Central memory CD4-positive, alpha-beta T cell (primary cell): Measurements from ENCODE around the gene PLEKHA4.
"Not testable (repeated sequence)": the region's sequence is repeated elsewhere in the genome, so short reads cannot be mapped to it uniquely, and the experiment has no call there.

Source experiments
- DNase-seq: peaks from one replicate; pipeline ENCODE4 v3.0.0; 2022

The PLEKHA4 gene

GRCh38 chr19:48889496-48889895 is 21.1 kb upstream of the PLEKHA4 start:
- not testable (repeated sequence) for DNase-seq

GRCh38 chr19:48887861-48888612 is 19.6 kb upstream of the PLEKHA4 start:
- DNase-seq, result no peak

DNA sequence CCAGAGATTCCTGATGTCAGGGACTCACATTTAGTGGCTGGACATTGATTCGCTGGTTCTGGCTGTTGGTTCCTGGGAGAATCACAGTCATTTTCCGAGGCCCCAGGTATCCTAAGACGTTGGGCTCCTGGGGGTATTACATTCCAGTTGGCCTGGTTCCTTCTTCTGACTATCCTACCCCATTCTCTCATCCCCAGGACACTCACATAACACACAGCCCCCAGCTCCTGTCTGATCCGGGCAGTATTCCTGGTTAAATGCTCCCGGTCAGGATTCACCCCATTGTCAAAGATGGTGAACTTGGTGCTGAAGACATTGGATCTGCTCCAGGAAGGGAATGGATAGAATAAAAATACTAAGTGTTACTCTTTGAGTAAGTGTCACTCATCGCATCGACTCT is 15.3 kb upstream of the PLEKHA4 start:
- no peak for DNase-seq

DNA sequence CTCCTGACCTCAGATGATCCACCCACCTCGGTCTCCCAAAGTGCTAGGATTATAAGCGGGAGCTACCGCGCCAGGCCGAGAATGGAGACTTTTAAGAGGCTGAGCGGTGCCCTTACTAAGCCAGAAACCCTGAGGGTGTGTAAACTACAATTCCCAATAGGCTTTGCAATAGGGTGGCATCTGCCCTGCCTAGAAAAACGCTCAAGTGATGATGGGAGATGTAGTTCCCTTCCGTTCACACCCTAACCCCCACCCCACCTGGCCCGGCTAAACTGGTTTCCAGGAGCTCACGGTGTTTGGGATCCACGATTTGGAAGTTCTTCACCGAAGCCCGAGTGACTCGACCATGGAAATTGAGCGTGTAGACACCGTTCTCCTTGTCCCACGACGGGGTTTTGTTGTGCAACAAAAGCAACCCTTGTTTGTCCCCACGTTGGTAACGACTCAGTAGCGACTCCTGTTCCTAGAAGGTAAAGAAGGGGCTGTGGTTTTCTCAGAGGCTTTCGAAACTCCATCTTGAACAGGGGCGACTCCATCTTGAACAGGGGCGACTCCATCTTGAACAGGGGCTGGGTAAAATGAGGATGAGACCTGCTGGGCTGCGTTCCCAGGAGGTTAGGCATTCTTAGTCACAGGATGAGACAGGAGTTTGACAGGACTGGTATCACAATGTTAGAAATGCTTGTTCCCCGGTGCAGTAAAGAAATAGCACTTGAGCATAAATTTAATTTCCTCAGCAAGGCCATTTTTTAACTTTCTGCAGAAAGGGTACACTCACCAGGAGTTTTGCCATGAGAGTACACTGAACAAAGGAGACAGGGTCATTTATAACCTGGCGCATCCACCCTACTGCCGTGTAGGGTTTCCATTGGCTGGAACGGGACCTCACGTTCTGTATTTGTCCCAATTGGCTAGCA is 13.6 kb upstream of the PLEKHA4 start:
- DNase-seq, result peak; percentile 37

DNA sequence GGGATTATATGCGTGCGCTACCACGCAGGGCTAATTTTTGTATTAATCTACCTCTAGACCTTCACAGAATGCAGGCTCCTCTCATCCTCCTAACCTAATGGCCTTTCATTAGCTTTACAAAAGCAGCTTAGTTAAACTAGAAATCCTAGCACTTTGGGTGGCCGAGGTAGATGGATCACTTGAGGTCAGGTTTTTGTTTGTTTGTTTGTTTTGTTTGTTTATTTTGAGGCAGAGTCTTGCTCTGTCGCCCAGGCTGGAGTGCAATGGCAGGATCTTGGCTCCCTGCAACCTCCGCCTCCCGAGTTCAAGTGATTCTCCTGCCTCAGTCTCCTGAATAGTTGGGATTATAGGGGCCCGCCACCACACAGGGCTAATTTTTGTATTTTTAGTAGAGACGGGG is 11.3 kb upstream of the PLEKHA4 start:
- not testable (repeated sequence) for DNase-seq

DNA sequence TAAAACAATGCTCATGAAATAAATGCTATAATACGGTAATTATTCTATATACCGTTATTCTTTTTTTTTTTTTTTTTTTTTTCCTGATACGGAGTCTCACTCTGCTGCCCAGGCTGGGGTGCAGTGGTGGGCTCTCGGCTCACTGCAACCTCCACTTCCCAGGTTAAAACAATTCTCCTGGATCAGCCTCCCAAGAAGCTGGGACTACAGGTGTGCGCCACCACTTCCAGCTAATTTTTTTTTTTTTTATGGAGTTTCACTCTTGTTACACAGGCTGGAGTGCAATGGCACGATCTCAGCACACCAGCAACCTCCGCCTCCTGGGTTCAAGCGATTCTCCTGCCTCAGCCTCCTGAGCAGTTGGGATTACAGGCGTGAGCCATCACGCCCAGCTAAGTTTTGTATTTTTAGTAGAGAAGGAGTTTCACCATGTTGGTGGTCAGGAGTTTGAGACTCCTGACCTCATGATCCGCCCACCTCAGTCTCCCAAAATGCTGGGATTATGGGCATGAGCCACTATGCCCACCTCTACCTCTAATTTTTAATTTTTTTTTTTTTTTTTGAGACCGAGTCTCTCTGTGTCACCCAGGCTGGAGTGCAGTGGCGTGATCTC is 10.7 kb upstream of the PLEKHA4 start:
- peak; percentile 22 for DNase-seq

DNA sequence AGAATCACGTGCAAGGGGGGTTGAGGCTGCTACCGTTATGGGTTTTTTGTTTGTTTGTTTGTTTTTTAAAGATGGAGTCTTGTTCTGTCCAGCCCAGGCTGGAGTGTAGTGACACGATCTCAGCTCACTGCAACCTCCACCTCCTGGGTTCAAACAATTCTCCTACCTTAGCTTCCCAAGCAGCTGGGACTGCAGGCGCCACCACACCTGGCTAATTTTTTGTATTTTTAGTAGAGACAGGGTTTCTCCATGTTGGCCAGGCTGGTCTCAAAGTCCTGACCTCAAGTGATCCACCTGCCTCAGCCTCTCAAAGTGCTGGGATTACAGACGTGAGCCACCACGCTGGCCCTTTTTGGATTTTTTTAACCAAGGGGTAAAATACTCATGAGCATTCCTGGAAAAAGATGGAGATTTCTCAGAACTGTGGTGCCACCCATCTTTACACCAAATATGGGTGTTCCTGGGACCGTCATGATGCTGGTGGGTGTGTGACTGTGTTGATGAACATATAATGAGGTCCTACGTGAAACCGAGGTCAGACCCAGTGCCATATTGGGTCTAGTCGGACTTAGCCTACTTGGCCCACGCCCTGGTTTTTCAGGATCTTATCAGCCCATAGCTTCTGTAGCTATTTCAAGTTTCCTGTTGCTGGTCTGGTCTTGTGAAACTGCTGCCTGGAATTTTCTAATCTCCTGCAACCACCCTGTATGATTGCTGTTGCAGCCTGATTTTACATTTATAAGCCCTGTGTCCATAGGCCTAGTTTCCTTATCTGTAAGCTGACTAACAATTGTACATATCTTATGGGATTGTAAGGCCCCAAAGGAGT is 10.0 kb upstream of the PLEKHA4 start:
- peak; percentile 45 for DNase-seq

DNA sequence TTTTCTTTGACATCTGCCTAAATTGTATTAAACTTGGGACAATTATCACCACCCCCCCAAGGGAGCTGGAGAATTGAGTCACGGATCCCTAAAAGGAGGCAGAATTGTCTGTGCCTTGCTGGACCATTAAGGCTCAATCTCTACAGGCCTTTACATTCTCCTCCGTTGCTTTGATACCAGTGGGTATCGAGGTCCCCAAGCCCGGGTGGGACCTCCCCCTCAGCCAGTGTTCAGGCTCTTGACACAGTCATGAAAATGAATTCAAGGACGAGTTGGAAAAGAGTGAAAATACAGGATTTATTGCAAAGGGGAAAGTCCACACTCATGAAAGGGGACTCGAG is 9.4 kb upstream of the PLEKHA4 start:
- peak; percentile 46 for DNase-seq

- peak; percentile 52 for DNase-seq
Measured at GRCh38 chr19:48876043-48876981, 7.9 kb upstream of the PLEKHA4 start.

GRCh38 chr19:48874303-48875135 is 6.1 kb upstream of the PLEKHA4 start:
- DNase-seq, result no peak

GRCh38 chr19:48873476-48874302 is 5.3 kb upstream of the PLEKHA4 start:
- peak; percentile 37 for DNase-seq

DNA sequence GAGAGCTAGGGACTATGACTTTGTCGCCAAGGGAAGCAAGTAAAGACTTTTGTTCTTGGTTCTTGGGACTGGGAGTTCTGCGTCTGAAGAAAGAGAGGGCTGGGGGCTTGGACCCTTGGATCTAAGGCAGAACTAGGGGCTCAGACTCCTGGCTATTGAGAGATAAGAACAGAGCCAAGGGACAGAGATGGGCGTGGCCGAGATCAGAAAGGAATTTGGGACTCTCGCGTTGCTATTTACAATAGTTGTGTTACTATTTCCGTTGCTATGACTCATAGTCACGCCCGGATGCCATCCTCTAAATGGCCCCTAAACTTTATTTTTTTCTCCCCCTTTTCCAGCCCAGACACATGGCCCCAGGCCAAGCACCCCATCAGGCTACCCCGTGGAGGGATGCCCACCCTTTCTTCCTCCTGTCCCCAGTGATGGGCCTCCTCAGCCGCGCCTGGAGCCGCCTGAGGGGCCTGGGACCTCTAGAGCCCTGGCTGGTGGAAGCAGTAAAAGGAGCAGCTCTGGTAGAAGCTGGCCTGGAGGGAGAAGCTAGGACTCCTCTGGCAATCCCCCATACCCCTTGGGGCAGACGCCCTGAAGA is 4.6 kb upstream of the PLEKHA4 start:
- DNase-seq, result peak; percentile 87

- peak; percentile 98 for DNase-seq
Measured at GRCh38 chr19:48872182-48872883, 3.9 kb upstream of the PLEKHA4 start, which contains the start of gene PPP1R15A. PPP1R15A (plus strand) TSS chr19:48872421; CDS start chr19:48873234, 813 bp downstream.

DNA sequence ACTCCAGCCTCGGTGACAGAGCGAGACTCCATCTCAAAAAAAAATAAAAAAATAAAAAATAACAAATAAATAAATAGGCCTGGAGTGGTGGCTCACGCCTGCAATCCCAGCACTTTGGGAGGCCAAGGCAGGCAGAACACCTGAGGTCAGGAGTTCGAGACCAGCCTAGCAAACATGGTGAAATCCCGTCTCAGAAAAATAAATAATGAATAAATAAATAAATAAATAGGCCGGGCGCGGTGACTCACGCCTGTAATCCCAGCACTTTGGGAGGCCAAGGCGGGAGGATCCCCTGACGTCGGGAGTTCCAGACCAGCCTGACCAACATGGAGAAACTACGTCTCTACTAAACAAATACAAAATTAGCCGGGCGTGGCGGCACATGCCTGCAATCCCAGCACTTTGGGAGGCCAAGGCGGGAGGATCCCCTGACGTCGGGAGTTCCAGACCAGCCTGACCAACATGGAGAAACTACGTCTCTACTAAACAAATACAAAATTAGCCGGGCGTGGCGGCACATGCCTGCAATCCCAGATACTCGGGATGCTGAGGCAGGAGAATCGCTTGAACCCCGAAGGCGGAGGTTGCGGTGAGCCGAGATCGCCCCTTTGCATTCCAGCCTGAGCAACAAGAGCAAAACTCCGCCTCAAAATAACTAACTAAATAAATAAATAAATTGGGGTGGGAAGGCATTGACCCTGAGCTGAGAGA is 3.2 kb upstream of the PLEKHA4 start:
- not testable (repeated sequence) for DNase-seq

- DNase-seq, result no peak
Measured at GRCh38 chr19:48870048-48870447, 1.6 kb upstream of the PLEKHA4 start.

GRCh38 chr19:48867746-48868113 is 687 bp downstream of the PLEKHA4 start:
- DNase-seq, result no peak

GRCh38 chr19:48867123-48867745 is 1.2 kb downstream of the PLEKHA4 start:
- no peak for DNase-seq
